ENCODE measurements around the gene PIGC.

PIGC gene

DNA sequence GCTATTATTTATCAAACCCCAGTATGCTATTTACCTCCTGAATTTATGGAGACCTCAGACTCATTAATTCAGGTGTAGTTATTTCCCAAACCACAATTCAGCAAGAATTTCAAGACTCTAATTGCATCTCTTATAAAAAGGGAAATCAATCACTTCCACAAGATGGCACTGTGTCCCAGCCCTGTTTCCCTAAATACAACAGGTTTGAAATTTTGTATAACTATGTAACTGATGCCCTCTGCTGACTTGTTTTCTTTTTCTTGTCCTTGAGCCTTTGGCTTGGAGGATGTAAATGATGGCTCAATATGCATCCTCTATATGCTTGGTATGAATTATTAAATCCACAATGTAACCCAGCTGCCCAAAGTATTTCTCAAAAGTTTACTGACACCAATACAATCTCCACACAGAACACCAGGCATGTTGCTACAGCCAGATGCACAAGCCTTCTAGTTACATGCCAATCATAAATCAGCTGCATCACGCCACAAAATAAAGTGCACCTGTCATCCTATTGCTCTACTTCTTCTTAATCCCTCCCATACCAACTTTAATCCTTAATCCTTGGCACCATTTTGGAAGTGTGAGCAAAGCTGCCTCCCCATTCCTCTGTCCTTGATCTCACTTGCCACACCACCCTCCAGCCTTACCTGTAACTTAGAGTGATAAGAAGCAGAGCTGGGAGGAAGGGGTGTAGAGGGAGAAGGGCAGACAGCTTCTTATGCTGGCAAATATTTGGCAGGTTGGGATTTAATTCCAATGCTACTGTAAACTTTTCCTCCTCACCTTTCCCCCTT is 14.3 kb downstream of the PIGC start:
- DNase-seq (ENCODE audit: low spot score), result peak; percentile 81

DNA sequence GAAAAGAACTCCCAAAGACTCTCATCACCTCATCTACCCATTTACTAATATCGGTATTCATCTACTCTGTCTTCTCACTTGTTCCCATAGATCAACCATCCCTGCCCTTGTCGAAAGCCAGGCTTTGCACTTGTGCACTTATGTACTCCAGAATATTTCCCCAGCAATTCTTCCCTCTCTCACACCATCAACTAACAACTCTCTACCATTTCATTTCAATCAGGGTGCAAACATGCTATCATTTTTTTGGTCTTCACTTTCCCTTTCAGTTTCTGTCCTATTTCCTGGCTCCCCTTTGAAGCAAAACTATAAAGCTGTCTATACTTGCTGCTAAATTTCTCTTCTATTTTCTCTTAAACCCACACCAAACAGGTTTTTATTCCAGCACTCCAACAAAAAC is 16.7 kb downstream of the PIGC start:
- DNase-seq (ENCODE audit: low spot score), result no peak

DNA sequence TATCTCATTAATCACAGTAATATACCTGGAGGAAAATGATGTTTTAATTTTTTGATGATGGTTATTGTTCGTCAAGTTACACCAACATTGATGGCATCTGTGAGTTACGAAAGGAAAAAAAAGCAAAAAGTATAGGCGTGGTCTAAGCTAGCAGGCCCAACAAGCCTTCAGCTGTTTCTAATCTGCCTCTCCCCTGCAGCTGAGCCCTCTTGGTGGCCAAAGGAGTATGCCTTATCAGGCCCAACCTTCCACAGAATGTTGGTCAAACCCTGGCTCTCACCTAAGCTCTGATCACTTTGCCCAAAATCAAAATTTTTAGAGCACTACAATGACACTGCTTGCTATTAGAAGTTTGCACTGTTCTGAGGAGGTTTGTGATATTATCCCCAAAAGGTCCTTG is 18.5 kb downstream of the PIGC start:
- no peak for DNase-seq (ENCODE audit: low spot score)

DNA sequence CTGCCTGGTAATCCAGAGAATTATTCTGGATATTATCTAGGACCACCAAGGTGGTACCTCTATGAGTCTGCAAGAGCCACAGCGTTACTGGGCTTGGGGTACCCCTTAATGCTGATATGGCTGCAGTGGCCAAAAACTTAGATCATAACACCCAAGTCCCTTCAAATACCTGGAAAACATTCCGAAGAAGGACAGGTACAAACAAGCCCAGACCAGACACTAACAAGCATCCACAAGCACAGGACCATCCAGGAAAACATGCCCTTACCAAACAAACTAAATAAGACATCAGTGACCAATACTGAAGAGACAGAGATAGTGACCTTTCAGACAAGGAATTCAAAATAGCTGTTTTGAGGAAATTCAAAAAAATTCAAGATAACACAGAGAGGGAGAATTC is 20.5 kb downstream of the PIGC start:
- no peak for DNase-seq (ENCODE audit: low spot score)

DNA sequence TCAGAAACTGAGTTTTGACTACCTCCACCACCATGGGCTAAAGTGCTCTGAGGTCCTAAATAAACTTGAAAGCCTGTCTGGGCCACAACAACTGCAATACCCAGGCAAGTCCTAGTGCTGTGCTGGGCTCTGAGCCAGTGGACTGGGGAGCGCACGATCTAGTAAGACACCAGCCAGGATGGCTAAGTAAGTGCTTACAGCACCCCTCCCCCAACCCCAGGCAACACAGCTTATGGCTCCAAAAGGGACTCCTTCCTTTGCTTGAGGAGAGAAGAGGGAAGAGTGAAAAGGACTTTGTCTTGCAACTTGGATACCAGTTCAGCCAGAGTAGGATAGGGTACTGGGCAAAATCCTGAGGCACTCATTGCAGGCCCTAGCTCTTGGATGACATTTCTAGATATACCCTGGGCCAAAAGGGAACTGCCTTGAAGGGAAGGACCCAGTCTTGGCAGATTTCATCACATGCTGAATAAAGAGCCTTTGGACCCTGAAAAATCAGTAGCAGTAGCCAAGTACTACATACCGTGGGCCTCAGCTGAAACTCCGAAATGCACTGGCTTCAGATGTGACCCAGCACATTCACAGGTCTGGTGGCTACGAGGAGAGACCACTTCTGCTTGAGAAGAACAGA is 21.8 kb downstream of the PIGC start:
- DNase-seq (ENCODE audit: low spot score), result no peak

DNA sequence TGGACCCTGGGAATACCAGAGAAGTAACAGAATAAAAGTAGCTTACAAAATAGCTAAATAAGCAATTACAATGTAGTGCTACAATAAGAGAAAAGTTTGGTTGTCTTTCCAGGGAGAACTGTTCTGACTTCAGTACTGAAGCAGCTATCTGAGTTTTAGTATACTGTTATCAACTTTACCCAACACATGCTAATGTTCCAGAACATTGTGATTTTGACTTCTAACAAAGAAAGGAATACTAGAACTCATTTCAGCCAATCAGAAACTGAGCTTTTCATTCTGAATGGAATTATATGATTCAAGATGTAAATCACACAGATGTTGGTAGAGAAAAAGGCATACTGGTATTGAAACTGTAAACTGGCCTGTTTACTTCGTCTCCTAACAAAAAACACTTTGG is 23.5 kb downstream of the PIGC start, which contains the start of gene C1orf105:
TSS of gene C1orf105 (plus strand) at position 301 of the 400 bp plus-strand sequence. CDS start 201 bp downstream, outside the sequence.
- DNase-seq (ENCODE audit: low spot score), result no peak

DNA sequence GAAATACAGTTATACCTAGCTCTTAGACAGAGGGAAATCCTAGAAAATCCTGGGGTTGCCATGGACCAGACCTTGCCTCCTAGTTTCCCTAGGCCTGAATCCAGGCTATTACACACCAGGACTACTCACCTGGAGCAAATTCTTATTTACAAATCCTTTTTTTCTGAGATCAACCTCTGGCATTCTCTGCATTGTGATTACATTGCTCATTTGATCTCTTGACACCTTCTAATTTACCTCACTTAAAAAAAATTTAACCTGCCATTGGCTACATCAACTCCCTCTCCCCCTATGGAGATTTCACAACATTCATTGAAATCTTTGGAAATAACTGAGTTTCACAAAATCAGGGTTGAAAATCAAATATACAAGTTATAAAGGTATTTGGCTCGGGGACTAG is 26.3 kb downstream of the PIGC start:
- peak; percentile 87 for DNase-seq (ENCODE audit: low spot score)

DNA sequence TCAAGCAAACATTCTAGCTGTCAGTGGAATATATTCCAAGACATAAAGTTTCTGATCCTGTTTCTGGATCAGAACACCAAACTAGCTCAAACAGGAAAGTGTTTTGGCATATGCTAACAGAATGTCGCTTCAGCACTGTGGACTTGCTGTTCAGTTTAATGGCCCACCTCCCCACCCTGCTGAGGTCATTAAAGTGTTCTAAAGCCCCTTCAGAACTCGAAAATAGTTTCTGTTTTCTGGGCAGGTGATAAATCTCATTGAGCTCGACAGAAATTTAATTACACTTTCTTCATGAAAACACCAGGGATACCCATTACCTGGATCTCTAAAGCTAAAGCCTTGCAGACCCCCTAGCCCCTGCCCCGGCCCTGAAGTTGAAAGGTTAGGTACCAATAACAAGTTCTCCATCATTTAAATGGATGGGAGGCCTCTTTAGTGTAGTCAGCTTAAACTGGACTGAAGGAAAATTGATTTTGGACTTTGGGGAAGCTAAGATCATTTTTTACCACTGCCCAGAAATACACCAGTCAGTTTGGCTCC is 27.3 kb downstream of the PIGC start:
- peak; percentile 88 for DNase-seq (ENCODE audit: low spot score)

DNA sequence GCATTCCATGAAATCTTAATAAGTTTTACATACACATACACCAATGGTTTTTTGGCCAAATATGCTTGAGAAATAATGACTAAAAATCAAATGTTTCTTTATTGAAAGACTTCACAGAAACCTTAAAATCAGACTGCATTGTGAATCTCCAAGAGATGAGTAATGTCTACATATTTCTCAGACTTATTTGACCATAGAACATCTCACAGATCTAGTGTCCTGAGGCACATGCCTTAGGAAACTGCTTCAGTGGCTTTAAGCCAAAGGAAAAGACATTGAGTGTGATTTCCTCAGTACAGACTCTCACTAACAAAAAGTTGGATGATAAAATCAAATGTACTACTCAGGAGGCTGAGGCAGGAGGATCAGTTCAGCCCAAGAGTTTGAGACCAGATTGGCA is 29.5 kb downstream of the PIGC start:
- no peak for DNase-seq (ENCODE audit: low spot score)

DNA sequence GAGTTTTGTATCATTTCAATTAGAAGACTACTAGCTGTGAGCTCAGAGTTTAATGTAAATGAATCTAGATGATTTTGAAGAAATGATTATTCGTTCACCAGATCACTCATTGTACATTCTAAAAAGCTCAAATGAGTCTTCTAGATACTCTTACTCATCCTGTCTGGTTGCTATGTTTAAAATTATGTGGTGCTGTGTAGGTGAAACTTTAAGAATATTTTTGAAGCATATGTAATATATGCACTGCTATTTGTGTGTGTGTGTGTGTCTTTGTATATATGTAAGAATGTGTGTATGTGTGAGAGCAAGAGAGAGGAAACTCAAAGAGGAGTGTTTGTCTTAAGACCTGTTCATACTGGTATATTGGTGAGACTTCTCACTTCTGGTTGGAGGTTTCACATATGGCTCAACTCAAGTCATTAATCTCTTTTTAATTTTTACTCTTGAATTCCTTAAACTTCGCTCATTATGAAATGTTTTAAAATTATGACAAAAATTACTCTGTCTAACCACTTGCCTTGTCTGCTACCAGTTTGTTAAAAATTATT is 32.0 kb downstream of the PIGC start:
- no peak for DNase-seq (ENCODE audit: low spot score)

DNA sequence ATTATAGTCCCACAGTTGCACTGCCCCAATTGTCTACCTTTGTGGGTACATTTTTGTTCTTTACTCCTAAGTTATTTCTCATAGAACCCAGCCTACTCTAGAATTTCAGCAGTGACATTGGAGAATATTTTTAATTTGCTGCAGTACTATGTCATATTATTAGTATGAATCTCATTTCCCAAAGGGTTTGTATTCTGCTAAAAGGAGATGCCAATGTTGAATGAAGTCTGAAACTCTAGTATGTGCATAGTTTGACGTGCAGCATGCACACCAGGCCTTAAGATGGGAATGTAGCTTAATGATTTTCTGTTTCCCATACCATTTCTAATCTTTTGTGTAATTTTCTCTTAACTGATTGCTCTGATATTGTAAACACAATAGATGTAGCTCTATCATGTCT is 33.8 kb downstream of the PIGC start:
- no peak for DNase-seq (ENCODE audit: low spot score)

DNA sequence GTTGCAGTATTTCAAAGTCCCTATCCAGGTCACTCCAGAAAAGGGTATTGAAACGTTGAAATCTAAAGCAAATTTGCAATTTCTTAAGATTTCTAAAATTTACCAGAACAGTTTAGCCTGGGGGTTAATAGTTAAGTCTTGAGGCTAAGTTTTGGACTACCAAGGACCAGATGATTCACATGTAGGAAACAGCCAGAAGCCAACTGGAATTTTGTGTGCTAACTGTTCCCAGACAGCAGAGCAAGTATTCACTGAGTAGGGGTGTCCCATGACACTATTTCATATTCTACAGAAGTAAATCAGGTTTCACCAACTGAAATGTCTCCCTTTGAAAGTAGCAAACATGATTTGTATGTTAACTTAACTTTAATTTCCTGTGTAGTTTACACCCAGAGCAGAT is 34.9 kb downstream of the PIGC start:
- no peak for DNase-seq (ENCODE audit: low spot score)

DNA sequence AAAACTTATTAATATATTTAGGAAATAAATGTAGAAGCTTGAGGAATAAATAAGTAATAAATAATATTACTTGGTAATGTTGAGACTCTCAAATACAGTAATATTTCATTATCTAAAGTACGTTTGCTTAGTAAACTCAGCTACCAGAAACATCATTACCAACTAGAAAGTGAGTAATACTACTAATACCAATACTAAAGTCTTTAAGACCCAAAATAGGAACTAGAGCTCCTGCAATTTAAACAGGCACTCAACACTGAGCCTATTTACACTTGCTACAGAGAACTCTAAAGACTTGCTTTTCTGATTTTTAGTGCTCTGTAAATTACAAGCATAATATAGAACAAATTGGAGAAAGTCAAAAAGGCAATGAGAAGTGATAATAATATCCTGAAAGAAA is 36.9 kb downstream of the PIGC start:
- no peak for DNase-seq (ENCODE audit: low spot score)

DNA sequence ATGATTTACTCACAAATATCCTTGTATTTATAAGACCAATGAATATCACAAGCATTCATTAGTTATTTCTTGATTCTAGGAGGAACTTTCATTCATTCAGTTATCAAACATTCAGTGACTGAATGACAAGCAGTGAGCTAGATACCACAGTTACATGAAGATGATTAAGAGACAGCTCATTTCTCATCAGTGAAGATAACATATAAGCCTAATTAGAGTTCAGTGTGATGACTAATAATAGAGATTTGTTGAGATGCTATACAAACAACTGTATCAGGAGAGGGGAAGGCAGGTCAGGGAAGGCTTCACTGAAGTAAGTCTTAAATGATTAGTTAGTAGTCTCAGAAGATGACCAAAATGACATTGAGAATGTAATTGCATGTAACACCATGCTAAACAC is 38.0 kb downstream of the PIGC start:
- DNase-seq (ENCODE audit: low spot score), result no peak

DNA sequence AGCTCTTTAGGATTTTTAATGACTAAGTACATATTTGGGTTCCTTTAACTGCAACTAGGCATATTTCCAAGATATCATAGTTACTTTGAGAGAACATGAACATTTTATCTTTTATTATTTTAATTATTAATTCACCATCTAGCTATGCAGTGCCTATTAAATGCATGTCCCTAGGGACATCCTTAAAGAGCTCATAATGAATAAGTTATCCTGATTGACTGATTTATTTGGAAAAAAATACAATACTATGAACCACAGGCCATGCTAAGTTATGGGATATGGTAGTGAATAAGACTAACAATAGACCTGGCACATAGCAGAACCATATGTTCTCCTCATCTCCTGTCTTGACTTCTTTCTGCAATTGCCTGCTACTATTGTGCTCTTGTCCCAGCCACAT is 39.7 kb downstream of the PIGC start:
- DNase-seq (ENCODE audit: low spot score), result no peak

DNA sequence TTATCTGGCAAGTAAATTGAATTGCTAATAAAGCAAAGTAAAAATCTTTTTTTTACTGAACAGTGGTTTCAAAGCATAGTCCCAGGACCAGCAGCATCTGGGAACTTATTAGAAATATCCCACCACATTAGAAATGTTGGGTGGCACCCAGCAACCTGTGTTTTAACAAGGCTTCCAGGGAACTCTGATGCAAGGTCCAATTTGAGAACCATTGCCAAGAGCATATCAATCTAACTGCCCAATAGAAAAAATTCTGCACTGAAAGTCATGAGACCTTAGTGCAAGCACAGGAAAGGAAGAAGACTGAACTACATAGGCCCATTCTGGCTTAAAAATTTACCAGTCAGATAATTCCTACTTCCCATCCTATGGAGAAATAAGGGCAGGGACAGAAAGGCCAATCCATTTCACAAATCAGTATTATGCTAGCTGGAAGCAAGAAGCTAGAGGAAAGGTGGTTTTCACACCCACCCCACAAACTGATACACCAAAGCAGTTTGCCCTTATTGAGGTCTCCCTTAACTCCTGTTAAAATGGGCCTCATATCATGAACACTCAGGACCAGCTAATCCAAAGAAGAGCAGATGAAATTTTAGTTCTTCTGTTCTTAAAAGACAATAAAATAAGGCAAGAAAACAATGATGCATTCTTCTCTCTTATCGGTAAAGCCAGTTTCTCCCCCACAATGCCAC is 40.8 kb downstream of the PIGC start:
- no peak for DNase-seq (ENCODE audit: low spot score)

DNA sequence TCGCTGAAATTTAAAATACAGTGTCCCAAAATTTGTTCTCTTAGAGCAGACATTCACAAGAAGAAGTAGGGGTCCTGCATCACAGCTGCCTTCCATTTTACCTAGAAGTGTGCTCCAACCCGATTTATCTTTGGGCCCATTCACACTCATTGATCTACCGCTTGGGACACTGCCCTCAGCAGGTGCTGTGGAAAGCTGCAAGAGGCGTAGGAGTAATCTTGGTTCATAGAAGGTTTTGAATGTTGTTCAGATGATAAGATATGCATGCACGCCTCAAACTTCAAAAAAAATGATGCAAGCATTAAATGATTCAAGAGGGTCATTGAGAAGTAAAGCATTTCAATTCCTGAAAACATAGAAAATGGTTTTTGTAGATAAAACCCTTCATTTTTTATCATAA is 42.0 kb downstream of the PIGC start:
- DNase-seq (ENCODE audit: low spot score), result peak; percentile 62

DNA sequence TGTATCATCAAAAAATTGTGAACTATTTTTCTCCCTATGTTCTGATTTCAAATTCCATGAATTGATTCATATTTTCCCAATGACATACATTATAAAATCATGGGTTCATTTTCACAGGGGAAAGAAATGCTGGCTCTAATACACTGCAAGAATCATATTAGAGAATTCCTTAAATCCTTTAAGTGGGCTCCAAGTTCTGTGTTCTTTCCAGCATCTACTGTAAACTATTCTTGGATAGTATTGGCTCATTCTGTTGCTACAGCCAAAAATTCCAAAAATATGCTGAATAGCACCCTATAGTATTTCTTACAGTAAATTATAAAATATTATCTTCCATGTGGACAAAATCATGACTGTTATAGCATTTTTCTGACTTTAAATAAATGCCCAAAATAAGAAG is 42.4 kb downstream of the PIGC start:
- no peak for DNase-seq (ENCODE audit: low spot score)

DNA sequence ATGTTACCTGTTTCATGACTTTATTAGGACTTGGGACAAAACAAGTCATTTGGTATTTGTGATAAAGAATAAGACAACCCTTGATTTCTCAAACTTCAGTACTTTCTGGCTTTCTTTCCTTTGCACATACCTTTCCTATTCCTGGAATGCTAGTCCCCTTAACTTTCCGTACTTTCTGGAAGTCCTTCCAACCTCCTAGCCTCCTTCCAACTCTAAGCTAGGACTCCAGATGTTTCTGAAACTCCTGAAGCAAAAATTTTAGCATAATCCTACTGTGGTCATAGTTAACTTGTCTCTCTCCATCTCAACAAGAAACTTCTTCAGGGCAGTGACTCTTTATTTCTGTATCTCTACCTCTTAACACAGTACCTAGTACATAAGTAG is 43.2 kb downstream of the PIGC start:
- DNase-seq (ENCODE audit: low spot score), result no peak

DNA sequence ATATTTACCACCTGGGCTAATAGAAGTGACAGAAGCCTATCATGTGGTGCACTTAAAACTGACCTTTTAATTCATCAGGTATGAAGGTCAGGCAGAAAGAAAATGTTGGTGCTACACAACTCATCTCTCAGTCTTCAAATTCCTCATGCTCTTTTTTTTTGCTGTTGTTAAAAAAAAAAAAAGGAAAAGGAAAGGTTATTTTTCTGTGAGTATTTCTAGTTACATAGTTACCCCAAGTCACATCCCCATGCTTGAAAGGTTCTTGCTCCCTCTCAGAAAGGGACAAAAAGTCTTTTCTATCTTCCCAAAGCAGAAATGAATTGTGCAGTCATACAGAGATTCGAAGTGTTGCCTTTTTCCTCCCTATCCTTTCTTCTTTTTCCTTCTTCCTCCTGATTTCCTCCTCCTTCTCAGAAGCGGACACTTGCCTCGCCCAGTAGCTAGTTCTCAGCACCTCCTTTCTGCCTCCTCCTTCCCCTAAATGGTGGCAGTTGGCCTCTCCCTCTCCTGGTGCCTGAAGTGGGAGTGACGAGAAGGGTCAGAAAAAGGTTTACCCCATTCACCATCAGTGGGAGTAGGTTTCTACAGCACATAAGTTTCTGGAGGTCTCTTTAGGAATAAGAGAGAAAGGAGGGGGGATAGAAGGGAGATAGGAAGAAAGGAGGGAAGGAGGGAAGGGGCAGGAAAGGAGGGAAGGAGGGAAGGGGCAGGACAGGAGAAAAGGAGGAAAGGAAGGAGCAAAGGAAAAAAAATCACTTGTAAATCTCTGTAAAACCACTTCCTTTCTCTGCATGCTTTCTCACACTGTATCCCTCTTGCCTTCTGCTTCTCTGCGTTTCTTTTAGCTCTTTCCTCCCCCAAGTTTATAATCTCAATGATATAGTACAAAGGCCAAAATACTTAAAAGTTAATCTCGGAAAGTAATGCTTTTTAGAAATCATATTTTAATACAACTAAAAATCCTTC is 43.8 kb downstream of the PIGC start:
- peak; percentile 75 for DNase-seq (ENCODE audit: low spot score)

DNA sequence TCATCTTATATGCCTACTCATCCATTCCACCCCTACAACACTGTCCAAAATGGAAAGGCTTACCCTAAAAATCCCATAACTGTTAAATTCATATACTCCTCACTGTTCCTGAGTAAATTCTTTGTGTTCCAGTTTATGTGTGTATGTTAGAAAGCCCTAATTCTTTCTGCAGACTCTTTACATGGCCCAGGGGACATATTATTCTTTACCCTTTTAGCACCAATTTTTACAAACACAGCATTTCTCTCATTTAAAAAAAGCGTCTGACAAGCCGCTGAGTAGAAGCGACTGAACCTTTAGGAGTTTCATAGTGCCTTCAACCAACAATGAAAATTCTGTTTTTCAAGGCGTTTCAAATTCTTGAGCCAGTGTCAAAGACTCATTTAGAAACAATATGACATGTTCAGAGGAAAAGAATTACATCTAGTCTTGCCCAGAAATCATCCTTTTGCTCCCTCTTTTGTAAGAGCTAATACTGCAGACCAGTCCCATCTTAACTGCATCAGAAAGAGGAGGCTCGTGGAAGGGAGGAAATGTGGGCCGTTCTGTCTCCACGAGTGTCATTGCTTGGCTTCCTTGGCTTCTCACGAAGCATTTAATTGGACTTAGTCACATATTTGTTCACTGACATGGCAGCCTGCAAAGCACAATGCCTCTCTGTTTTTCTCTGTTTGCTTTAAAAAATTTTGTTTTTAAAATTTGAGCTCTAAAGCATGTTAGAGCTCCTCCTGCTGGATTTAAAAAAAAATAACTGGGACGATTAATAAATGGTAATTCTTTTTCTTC is 44.7 kb downstream of the PIGC start:
- DNase-seq (ENCODE audit: low spot score), result peak; percentile 87

Data from cerebellar cortex (tissue), 1 donor.